Activated CD8-positive, alpha-beta memory T cell treated with anti-CD3 and anti-CD28 coated beads for 36 hours (primary cell): Measurements from ENCODE around the gene SEPTIN5. TPM values are rescaled to one million over a fixed set of nuclear protein-coding genes. Genes with fewer than 3 reads are reported as not detected.

Source experiments
- CTCF ChIA-PET: fragments of 350-600 bp; sonication (Branson Sonifier 250); formaldehyde crosslinking; loops from one replicate; lab custom pipeline; 2021; ENCODE audit warnings: antibody characterized with exemption; lab: Charles Lee
- POLR2A ChIA-PET: fragments of 350-600 bp; sonication (Branson Sonifier 250); formaldehyde crosslinking; loops from one replicate; lab custom pipeline; 2021; ENCODE audit warnings: antibody characterized with exemption; lab: Charles Lee
- total RNA-seq, 2 experiments: library from RNA; stranded (reverse); gene quantifications; one replicate each; pipeline ENCODE4 v1.2.3, GENCODE V29; 2021

Gene SEPTIN5
- total RNA-seq, 2 experiments from 2014 or later: 0.38 to 0.86 TPM

DNA sequence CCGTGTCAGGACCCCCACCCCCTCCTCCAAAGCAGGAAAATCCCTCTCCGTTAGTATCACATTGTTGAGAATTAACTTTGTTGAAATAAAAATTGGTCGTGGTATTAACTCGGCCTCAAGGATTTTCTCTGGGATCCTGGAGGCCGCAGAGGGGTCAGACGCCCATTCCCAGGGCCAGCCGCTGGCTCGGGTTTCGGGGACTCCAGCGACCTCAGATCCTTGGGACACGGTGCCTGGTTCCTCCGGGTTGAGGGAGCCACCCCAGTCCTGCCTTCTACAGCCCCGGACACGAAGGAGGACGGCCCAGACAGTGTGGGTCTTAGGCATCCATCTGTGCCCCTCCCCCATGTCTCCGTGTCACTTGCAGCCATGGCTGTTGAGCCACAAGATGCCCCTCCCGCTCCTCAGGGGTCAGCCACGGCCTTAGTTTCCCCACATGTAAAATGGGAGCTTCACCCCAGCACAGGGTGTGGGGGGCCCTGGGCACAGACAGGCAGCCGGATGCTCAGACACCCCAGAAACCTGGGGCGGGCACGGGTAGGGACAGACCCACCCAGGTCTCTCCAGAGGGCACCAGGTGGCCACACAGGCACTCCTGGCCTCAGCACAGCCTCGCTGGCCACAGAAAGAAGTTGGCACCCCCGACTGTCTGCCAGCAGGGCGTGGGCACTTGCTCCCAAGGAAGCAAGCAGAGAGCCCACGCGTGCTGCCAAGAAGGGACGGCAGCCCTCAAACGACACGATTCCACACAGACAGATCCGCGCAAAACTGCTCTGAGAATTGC is 24.6 kb downstream of the SEPTIN5 start:
- ChIA-PET CTCF (interaction anchor here (1.5 kb wide), 1 partner anchor 9 kb away, joined by 3 read pairs; no protein-coding TSS in a partner anchor), POLR2A (no interaction called here)

GRCh38 chr22:19739448-19739895 is 25.2 kb downstream of the SEPTIN5 start:
- ChIA-PET POLR2A (no interaction called here), CTCF (interaction anchor here (1.3 kb wide), 1 partner anchor 59 kb away, joined by 3 read pairs; no protein-coding TSS in a partner anchor)

DNA sequence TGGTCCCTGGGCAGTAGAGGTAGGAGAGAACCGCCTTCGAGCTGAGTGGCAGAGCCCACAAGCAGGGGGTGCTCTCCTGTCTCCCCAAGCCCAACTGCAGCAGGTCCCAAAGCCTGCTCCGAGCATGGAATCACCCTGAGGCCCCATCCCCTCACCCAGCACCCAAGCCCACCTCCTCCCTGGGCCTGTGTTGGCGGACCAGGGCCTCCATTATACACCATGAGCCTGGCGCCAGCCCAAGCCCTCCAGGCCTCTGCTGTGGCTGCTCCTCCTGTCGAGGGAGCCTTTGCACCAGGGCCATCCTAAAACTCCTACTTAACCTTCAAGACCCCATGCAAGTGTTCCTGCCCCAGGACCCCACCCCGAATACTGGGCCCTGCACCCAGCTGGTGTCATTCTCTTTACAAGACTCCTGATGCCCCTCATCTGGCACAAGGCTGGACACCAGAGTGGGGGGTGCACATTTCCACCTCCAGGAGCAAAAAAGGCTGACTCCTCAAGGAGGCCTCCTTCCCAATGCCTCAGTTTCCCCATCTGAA is 25.7 kb downstream of the SEPTIN5 start:
- ChIA-PET POLR2A (no interaction called here), CTCF (interaction anchor here (1.3 kb wide), 1 partner anchor 60 kb away, joined by 3 read pairs; no protein-coding TSS in a partner anchor)

DNA sequence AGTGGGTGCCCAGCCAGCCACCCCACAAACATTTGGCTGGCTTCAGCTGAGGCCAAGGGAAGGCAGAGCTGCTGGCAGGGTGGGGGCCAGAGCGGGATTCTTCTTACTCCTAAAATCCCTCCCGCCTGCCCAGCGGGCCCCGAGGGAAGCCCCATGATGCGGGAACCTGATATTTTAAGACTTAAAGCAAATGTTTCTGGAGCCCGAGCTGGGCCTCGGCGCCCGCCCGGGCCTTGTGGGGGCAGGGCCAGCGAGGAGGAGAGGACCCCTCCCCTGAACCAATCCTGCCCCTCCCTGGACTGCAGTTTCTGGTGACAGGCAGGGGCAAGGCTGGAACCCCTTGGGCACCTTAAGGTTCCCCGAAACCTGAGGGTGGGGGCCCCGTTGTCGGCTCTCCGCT is 26.3 kb downstream of the SEPTIN5 start:
- POLR2A ChIA-PET: no interaction called here
- CTCF ChIA-PET: interaction anchor here (1.3 to 3.5 kb wide), 2 partner anchors 9 to 61 kb away, joined by 3 to 12 read pairs; no protein-coding TSS in a partner anchor

DNA sequence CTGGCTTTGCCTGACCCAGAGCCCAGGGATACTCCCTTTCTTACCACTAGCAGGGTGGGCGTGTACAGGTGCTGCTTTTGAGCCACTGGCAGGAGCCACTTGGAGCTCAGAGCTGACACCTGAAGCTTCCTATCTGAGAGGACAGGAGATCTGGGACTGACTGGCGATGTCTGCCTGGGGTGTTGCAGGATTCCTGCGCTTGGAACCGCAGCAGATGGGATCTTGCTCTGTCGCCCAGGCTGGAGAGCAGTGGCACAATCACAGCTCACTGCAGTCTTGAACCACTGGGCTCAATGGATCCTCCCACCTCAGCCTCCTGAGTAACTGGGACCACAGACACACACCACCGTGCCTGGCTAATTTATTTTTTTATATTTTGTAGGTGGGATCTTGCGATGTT is 26.8 kb downstream of the SEPTIN5 start:
- CTCF ChIA-PET: interaction anchor here (3.5 kb wide), 1 partner anchor 10 kb away, joined by 12 read pairs; no protein-coding TSS in a partner anchor
- POLR2A ChIA-PET: no interaction called here

DNA sequence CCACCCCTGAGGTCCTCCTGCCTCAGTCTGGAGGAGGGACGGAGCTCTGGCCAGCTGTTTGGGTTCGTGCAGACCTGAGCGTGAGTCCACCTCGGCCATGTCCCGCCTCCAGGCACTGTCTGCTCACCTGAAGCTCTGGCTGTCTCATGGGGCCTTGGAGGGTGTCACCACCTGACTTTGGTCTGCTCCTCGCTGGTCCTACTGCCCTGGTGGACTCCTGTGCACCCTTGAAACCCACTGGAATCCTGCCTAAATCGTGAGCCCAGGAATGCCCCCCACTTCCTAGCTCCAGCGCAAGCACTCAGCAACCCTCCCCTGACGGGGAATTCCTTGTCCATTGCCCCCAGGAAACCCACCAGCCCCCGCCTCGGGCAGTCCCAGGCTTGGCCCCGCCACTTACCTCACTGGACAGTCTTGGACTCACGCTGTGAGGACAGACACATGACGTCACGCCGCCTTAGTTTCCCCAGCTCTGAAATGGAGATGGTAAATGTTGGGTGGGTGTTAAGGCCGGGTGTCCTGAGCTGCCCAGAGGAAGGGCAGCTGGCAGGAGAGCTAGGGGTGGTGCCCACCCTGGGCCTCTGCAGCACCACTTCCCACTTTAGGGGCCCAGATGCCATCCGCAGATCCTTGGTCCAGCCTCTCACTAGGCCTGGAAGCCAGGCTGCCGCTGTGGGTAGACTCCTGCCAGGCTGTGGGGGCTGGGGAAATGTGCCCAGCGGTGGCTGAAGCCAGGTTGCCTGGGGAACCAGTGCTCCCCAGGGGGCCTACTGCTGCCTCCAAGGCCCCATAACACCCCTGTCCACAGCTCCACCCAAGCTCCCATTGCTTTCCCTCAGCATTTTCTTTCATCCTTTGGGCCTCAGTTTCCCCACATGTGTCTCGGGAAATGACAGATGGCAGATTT is 28.1 kb downstream of the SEPTIN5 start:
- ChIA-PET POLR2A (no interaction called here), CTCF (interaction anchor here (3.5 kb wide), 1 partner anchor 11 kb away, joined by 12 read pairs; no protein-coding TSS in a partner anchor)

DNA sequence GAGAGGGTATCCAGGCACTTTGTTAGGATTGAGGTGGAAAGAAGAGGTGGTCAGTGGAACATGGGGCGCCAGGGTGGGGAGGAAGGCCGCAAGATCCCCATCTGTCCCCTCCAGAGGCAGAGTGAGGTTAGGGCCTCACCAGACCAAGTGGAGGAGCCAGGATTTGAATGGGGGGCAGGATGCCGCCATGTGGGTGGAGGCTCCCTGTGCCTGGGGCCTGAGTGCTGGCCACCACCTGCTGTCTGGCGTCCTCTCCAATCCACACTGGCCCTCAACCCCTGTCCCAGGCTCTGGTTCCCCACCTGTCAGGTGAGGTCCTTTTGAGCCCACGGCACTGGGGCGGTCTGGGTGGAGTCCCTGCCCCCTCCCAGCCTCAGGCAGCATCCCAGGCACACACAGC is 28.8 kb downstream of the SEPTIN5 start:
- CTCF ChIA-PET: interaction anchor here (3.5 kb wide), 1 partner anchor 12 kb away, joined by 12 read pairs; no protein-coding TSS in a partner anchor

GRCh38 chr22:19743651-19744050 is 29.3 kb downstream of the SEPTIN5 start:
- POLR2A ChIA-PET: no interaction called here

More for the DNA sequence above, 28.8 kb downstream of the SEPTIN5 start:
- POLR2A ChIA-PET: no interaction called here

DNA sequence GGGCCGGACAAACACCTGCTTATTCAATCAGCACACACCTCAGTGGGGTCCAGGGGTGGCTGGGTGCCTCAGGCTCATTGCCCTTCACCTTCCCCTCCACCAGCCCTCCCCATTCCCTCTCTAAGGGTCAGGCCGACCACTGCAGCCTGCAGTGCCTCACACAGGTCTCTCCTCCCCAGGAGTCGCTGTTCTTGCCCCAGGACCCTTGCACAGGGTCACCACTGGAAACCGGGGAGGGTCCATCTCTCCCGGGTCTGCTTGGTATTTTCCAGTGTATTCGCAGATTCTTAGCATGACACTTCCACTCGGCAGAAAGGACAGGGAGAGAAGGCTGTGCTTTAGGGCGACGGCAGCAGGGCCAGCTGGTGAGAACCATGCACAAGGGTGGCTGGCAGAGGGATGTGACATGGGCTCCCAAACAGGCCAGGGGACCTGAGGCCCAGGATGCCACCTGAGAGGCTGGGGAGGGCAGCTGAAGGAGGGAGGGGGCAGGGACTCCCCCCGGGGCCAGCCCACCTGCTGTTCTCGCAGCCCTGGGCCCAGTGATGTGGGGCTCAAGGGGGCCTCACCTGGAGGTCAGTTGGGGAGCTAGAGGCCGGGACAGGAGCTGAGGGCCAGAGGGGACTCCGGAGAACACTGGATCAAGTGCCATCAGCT is 30.2 kb downstream of the SEPTIN5 start:
- CTCF ChIA-PET: no interaction called here
- POLR2A ChIA-PET: interaction anchor here (0.6 kb wide), 1 partner anchor 777 kb away, joined by 5 read pairs; no protein-coding TSS in a partner anchor

More at GRCh38 chr22:19743651-19744050, 29.3 kb downstream of the SEPTIN5 start:
- CTCF ChIA-PET: interaction anchor here (3.5 kb wide), 1 partner anchor 12 kb away, joined by 12 read pairs; no protein-coding TSS in a partner anchor

DNA sequence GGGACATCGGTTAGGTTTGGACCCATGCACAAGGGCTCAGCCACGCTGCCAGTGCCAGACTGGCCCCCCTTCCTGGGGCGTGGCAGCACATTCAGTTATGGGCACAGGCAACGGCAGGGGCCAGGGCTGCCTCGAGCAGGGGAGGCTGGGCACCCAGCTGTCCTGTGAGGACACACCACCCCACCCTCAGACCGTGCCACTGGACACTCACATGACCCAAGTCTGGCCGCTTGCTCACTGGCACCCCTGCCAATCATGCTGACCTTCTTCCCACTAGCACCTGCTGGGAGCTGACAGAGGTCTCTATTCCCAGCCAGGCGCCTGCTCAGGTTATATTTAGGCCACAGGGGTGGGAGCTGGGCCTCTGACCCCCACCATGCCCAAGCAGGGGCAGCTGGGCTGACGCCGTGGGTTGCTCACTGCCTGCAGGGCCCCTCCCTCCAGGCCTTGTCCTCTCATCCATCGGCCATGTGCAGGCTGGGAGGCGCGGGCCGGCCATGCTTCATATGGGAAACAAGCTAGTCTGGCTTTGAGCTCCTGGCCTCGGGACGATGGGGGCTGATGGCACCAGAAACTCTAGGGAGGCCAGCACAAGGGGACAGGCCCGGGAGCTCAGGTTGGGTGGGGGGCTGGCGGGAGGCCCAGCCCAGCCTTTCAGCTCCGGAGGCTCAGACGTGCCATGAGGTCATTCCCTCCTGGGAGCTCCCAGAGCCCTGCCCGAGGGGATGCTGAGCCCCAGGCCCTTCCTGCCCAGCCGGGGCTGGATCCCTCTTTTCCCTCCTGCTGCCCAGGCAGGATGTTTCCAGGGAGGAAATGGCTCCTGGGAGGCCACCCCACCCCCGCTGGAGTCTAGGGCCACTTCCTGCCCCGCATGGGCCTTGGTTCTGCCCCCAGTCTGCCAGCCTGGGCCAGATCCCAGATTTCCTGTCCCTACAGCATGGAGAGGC is 31.1 kb downstream of the SEPTIN5 start:
- ChIA-PET POLR2A (no interaction called here), CTCF (interaction anchor here (0.8 kb wide), 1 partner anchor 15 kb away, joined by 4 read pairs; no protein-coding TSS in a partner anchor)

GRCh38 chr22:19746726-19747125 is 32.4 kb downstream of the SEPTIN5 start:
- ChIA-PET POLR2A (no interaction called here), CTCF (no interaction called here)

DNA sequence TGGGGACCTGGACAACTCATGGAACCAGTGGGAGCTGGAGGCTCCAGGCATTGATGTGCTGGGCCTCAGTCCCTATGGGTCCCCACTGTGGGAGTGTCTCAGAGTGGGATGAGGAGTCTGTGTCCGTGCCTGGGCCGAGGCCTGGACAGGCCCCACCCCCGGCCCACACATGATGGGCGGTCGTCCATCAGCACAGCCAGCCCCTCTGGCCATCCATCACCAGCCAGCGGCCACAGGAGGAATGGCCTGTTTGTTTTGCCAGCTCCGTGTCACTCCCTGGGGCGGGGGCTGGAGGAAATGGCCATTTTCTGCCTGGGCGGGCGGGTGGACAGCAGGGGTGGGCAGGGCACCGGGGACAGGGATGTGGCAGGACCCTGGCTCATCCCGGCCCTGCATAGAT is 33.2 kb downstream of the SEPTIN5 start:
- ChIA-PET CTCF (no interaction called here), POLR2A (no interaction called here)

GRCh38 chr22:19748139-19748538 is 33.8 kb downstream of the SEPTIN5 start:
- ChIA-PET POLR2A (no interaction called here), CTCF (no interaction called here)

GRCh38 chr22:19748991-19749664 is 34.8 kb downstream of the SEPTIN5 start:
- POLR2A ChIA-PET: no interaction called here
- CTCF ChIA-PET: no interaction called here

GRCh38 chr22:19749876-19750275 is 35.6 kb downstream of the SEPTIN5 start:
- ChIA-PET CTCF (interaction anchor here (0.9 kb wide), 1 partner anchor 19 kb away, joined by 3 read pairs; no protein-coding TSS in a partner anchor), POLR2A (no interaction called here)

DNA sequence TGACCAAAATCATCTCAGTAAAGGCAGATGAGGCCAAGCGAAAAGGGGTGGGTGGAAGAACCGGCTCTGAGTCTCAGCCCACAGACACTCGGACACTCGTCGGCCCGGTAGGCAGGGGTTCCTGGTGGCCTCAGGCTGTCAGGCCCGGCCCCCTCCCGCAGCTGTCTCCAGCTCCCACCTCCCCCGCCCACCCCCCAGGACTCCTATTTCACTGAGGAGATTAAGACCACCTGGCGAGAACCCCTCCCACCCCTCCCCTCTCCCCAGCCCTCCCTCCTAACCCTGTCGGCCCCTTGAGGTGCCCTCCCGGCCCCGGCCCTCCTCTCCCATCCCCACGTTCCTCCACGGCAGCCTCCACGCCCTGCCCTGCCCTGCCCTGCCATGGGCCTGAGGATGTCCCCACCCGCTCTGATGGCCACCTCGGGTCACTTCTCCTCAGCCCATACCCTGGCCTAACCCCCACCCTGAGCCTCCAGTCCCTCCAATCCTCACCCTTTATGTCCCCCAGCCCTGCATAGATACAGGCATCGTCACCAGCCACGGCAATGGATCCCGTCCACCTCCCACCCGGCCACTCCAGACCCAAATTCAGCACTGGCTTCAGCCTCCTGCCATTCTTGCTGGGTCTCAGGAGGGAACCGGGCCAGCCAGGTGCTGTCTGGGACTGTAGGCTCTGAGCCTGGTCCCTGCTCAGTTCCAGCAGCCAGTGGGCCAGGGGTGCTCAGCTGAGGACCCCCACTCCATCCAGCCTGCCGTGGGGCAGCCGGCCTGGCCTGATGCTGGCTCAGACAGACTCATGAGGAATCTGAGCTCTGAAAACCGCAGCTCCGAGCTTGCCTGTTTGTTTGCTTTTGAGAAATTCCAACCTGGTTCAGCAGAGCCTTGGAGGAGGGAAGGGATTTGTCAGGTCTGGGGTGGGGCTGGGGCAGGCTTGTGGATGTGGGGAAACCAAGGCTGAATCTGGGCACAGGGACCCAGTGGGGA is 36.5 kb downstream of the SEPTIN5 start:
- ChIA-PET CTCF (interaction anchor here (0.6 to 1.3 kb wide), 4 partner anchors 20 to 442 kb away, joined by 3 to 5 read pairs (median 4); no protein-coding TSS in a partner anchor), POLR2A (no interaction called here)
